ENCODE results near the gene ID4. TPM values are rescaled to one million over a fixed set of nuclear protein-coding genes. Genes with fewer than 3 reads are reported as not detected.

The ID4 gene
- total RNA-seq, 1 donor from 2014 or later = 139 TPM

GRCh38 chr6:19857139-19857538 is 20.0 kb downstream of the ID4 start:
- no peaks in the 10 kb centered on the region for H3K27me3 Mint-ChIP-seq (ENCODE audit: low read depth)
- no peak overlapping the region for H3K27ac Mint-ChIP-seq (ENCODE audit: unreplicated experiment)
- no peak overlapping the region for H3K4me3 Mint-ChIP-seq (ENCODE audit: unreplicated experiment)
- H3K9me3 Mint-ChIP-seq (ENCODE audit: low read depth) = no peaks in the 10 kb centered on the region
- no peaks in the 10 kb centered on the region for H3K36me3 Mint-ChIP-seq (ENCODE audit: low read depth)
- DNase-seq (ENCODE audit: low spot score) = no peak
- no peaks in the 10 kb centered on the region for H3K4me1 Mint-ChIP-seq (ENCODE audit: low read depth)
- TF ChIP-seq CTCF (IDR thresholded peaks at IDR 0.05) = no peak

GRCh38 chr6:19857703-19858102 is 20.5 kb downstream of the ID4 start:
- no peak overlapping the region for H3K27ac Mint-ChIP-seq (ENCODE audit: unreplicated experiment)
- TF ChIP-seq CTCF (IDR thresholded peaks at IDR 0.05) = no peak
- H3K9me3 Mint-ChIP-seq (ENCODE audit: low read depth) = no peaks in the 10 kb centered on the region

GRCh38 chr6:19860235-19860877 is 23.2 kb downstream of the ID4 start:
- Mint-ChIP-seq H3K36me3 (ENCODE audit: low read depth) (no peaks in the 10 kb centered on the region), H3K27ac (ENCODE audit: unreplicated experiment) (no peak overlapping the region), H3K27me3 (ENCODE audit: low read depth) (no peaks in the 10 kb centered on the region), H3K4me1 (ENCODE audit: low read depth) (no peaks in the 10 kb centered on the region), H3K9me3 (ENCODE audit: low read depth) (no peaks in the 10 kb centered on the region), H3K4me3 (ENCODE audit: unreplicated experiment) (no peak overlapping the region)
- no peak for TF ChIP-seq CTCF (IDR thresholded peaks at IDR 0.05)
- no peak for DNase-seq (ENCODE audit: low spot score)

More at GRCh38 chr6:19857703-19858102, 20.5 kb downstream of the ID4 start:
- DNase-seq (ENCODE audit: low spot score) = no peak
- Mint-ChIP-seq H3K4me3 (ENCODE audit: unreplicated experiment) (no peak overlapping the region), H3K36me3 (ENCODE audit: low read depth) (no peaks in the 10 kb centered on the region), H3K4me1 (ENCODE audit: low read depth) (no peaks in the 10 kb centered on the region), H3K27me3 (ENCODE audit: low read depth) (no peaks in the 10 kb centered on the region)

GRCh38 chr6:19864285-19864684 is 27.1 kb downstream of the ID4 start:
- Mint-ChIP-seq H3K27me3 (ENCODE audit: low read depth) (no peaks in the 10 kb centered on the region), H3K36me3 (ENCODE audit: low read depth) (no peaks in the 10 kb centered on the region), H3K9me3 (ENCODE audit: low read depth) (no peaks in the 10 kb centered on the region), H3K4me1 (ENCODE audit: low read depth) (peaks cover 11% of the 10 kb centered on the region), H3K4me3 (ENCODE audit: unreplicated experiment) (no peak overlapping the region), H3K27ac (ENCODE audit: unreplicated experiment) (no peak overlapping the region)
- no peak for TF ChIP-seq CTCF (IDR thresholded peaks at IDR 0.05)
- DNase-seq (ENCODE audit: low spot score) = no peak

- H3K4me1 Mint-ChIP-seq (ENCODE audit: low read depth) = peaks cover 11% of the 10 kb centered on the region
- H3K36me3 Mint-ChIP-seq (ENCODE audit: low read depth) = no peaks in the 10 kb centered on the region
- DNase-seq (ENCODE audit: low spot score) = no peak
- H3K4me3 Mint-ChIP-seq (ENCODE audit: unreplicated experiment) = no peak overlapping the region
- no peaks in the 10 kb centered on the region for H3K27me3 Mint-ChIP-seq (ENCODE audit: low read depth)
- no peak overlapping the region for H3K27ac Mint-ChIP-seq (ENCODE audit: unreplicated experiment)
- H3K9me3 Mint-ChIP-seq (ENCODE audit: low read depth) = no peaks in the 10 kb centered on the region
- TF ChIP-seq CTCF (IDR thresholded peaks at IDR 0.05) = no peak
Observed at GRCh38 chr6:19865178-19865577, 28.0 kb downstream of the ID4 start.
